Endodermal cell (in vitro differentiated cells): Measurements from ENCODE around the gene SIN3B. TPM values are rescaled to one million over a fixed set of nuclear protein-coding genes. Genes with fewer than 3 reads are reported as not detected.

Experiments used
- DNase-seq: peaks from one replicate; pipeline ENCODE4 v3.0.0-alpha.2; 2017
- H3K27ac ChIP-seq: 2 replicates; pipeline ENCODE4 v1.5.1; 2013; ENCODE audit warnings: mild to moderate bottlenecking, low read depth, low read length, moderate library complexity
- H3K27me3 ChIP-seq: 2 replicates; pipeline ENCODE4 v1.6.1; 2013; ENCODE audit warnings: mild to moderate bottlenecking, low read length, moderate library complexity; ENCODE audit not compliant: insufficient read depth, control insufficient read depth, poor library complexity, severe bottlenecking
- H3K36me3 ChIP-seq: 2 replicates; pipeline ENCODE4 v1.7.0; 2013; ENCODE audit warnings: mild to moderate bottlenecking, low read length, moderate library complexity; ENCODE audit not compliant: control insufficient read depth, insufficient read depth
- H3K4me1 ChIP-seq: one replicate; pipeline ENCODE4 v1.7.0; 2013; ENCODE audit warnings: low read length; ENCODE audit not compliant: control insufficient read depth, insufficient read depth
- H3K4me3 ChIP-seq: 2 replicates; pipeline ENCODE4 v1.5.1; 2013; ENCODE audit warnings: mild to moderate bottlenecking, low read length, moderate library complexity
- H3K9ac ChIP-seq: 2 replicates; pipeline ENCODE4 v1.6.1; 2013; ENCODE audit warnings: mild to moderate bottlenecking, low read length, moderate library complexity; ENCODE audit not compliant: poor library complexity, severe bottlenecking; ENCODE audit errors: extremely low read depth
- H3K9me3 ChIP-seq: 2 replicates; pipeline ENCODE4 v1.6.1; 2013; ENCODE audit warnings: mild to moderate bottlenecking, low read length, moderate library complexity; ENCODE audit not compliant: control insufficient read depth
- H3K27ac Mint-ChIP-seq: 2 replicates; pipeline ENCODE4 v1.8.0; 2020; ENCODE audit warnings: mixed read lengths
- H3K27me3 Mint-ChIP-seq: 2 replicates; pipeline ENCODE4 v1.8.0; 2021; ENCODE audit warnings: mild to moderate bottlenecking, mixed read lengths; ENCODE audit not compliant: insufficient read depth
- H3K36me3 Mint-ChIP-seq: 2 replicates; pipeline ENCODE4 v1.8.0; 2020; ENCODE audit warnings: low read depth, mixed read lengths
- H3K4me1 Mint-ChIP-seq: 2 replicates; pipeline ENCODE4 v1.8.0; 2020; ENCODE audit warnings: mixed read lengths
- H3K4me3 Mint-ChIP-seq: 2 replicates; pipeline ENCODE4 v1.8.0; 2020; ENCODE audit warnings: mild to moderate bottlenecking, moderate library complexity, mixed read lengths
- H3K9me3 Mint-ChIP-seq: 2 replicates; pipeline ENCODE4 v1.8.0; 2020; ENCODE audit warnings: mild to moderate bottlenecking, mixed read lengths
- WGBS, 2 experiments: methylation state at CpG; one replicate each; pipeline versions ENCODE4 v1.1.5 to v1.1.7; 2013; ENCODE audit warnings: missing lambda C conversion rate in 2 of 2, mixed read lengths in 1 of 2; ENCODE audit not compliant: insufficient coverage in 1 of 2, insufficient read length in 1 of 2; 5-methylcytosine and 5-hydroxymethylcytosine counted together
- total RNA-seq, 2 donors: library from RNA; stranded (reverse); fragmentation: NEBNext Ultra II Directional in 1 of 2; extraction: Animal tissue kit (Norgen Biotek cat#: 25700) in 1 of 2; gene quantifications; 2 replicates in 1 of 2; 3 replicates in 1 of 2; pipeline ENCODE4 v1.2.1, GENCODE V29; 2021
- TF ChIP-seq, protein P1 (sequence below): fragments of 200-600 bp; sonication (generic); conservative IDR thresholded peaks from 2 replicates; pipeline ENCODE4 v1.5.0; 2021; ENCODE audit warnings: antibody characterized with exemption, mild to moderate bottlenecking

SIN3B gene
- total RNA-seq, 2 donors from 2014 or later, result 68.0 to 78.4 TPM

DNA sequence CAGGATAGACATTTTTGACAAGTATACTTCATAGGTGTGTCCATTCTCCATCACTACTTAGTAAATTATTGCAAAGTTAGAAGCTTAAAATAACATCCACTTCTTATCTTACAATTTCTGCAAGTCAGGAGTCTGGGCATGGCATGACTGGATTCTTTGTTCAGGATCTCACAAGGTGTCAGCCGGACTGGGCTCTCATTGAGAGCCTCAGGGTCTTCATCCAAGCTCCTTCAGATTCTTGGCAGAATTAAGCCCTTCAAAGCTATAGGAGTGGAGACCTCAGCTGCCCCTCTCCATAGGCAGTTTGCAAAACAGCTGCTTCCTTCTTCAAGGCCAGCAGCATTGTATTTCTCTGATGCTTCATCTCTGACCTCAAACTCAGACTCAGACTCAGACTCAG, 9.1 kb upstream of the SIN3B start:
- Mint-ChIP-seq H3K9me3 (no peaks in the 10 kb centered on the region), H3K36me3 (no peaks in the 10 kb centered on the region), H3K27me3 (peaks cover under 1% of the 10 kb centered on the region), H3K4me3 (no peak overlapping the region), H3K27ac (no peak overlapping the region), H3K4me1 (peaks cover 7% of the 10 kb centered on the region)
- H3K36me3 ChIP-seq, result no peaks in the 10 kb centered on the region
- WGBS, 2 experiments, result 91 to 100% methylated on average over 1 of the region's 1 CpG
- H3K4me1 ChIP-seq, result no peaks in the 10 kb centered on the region
- TF ChIP-seq, protein P1, sequence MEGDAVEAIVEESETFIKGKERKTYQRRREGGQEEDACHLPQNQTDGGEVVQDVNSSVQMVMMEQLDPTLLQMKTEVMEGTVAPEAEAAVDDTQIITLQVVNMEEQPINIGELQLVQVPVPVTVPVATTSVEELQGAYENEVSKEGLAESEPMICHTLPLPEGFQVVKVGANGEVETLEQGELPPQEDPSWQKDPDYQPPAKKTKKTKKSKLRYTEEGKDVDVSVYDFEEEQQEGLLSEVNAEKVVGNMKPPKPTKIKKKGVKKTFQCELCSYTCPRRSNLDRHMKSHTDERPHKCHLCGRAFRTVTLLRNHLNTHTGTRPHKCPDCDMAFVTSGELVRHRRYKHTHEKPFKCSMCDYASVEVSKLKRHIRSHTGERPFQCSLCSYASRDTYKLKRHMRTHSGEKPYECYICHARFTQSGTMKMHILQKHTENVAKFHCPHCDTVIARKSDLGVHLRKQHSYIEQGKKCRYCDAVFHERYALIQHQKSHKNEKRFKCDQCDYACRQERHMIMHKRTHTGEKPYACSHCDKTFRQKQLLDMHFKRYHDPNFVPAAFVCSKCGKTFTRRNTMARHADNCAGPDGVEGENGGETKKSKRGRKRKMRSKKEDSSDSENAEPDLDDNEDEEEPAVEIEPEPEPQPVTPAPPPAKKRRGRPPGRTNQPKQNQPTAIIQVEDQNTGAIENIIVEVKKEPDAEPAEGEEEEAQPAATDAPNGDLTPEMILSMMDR, result no peak
- no peak overlapping the region for H3K9ac ChIP-seq
- H3K9me3 ChIP-seq, result no peaks in the 10 kb centered on the region
- DNase-seq, result no peak
- H3K27ac ChIP-seq, result no peak overlapping the region
- H3K4me3 ChIP-seq, result no peak overlapping the region
- no peaks in the 10 kb centered on the region for H3K27me3 ChIP-seq

DNA sequence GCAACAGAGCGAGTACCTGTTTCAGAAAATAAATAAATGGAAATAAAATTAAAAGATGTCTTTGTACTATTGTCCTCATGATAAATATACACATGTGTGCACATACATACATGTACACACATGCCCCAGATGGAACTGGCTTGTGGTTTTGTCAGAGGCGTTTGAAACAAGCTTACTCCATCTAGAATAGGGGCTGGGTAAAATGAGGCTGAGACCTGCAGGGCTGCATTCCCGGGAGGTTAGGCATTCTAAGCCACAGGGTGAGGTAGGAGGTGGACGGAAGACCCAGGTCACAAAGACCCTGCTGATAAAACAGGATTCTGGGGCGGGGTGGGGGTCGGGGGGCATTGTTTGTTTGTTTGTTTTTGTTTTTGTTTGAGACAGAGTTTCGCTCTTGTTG, 8.1 kb upstream of the SIN3B start:
- 84 to 97% methylated on average over 5 to 7 of the region's 7 CpGs for WGBS, 2 experiments
- Mint-ChIP-seq H3K9me3 (no peaks in the 10 kb centered on the region), H3K4me1 (peaks cover 13% of the 10 kb centered on the region), H3K27ac (peak overlapping the region; percentile 74), H3K27me3 (peaks cover 4% of the 10 kb centered on the region), H3K4me3 (no peak overlapping the region), H3K36me3 (no peaks in the 10 kb centered on the region)
- DNase-seq, result no peak
- Histone ChIP-seq H3K36me3 (no peaks in the 10 kb centered on the region), H3K27ac (no peak overlapping the region), H3K9me3 (no peaks in the 10 kb centered on the region), H3K27me3 (no peaks in the 10 kb centered on the region), H3K9ac (no peak overlapping the region), H3K4me1 (no peaks in the 10 kb centered on the region), H3K4me3 (no peak overlapping the region)
- TF ChIP-seq, protein P1, result no peak

DNA sequence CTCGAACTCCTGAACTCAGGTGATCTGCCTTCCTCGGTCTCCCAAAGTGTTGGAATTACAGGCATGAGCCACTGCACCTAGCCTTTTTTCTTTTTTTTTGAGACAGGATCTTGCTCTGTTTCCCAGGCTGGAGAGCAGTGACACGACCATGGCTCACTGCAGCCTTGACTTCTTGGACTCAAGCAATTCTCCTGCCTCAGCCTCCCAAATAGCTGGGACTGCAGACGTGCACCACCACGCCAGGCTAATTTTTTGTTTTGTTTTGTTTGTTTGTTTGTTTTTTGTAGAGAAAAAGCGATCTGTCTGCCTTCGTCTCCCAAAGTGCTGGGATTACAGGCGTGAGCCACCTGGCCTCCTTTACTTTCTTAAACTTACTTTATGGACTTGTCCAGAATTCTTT, 6.5 kb upstream of the SIN3B start:
- DNase-seq, result no peak
- Mint-ChIP-seq H3K4me1 (peaks cover 13% of the 10 kb centered on the region), H3K9me3 (no peaks in the 10 kb centered on the region), H3K4me3 (no peak overlapping the region), H3K36me3 (no peaks in the 10 kb centered on the region), H3K27ac (peak overlapping the region; percentile 94), H3K27me3 (peaks cover 5% of the 10 kb centered on the region)
- no peaks in the 10 kb centered on the region for H3K9me3 ChIP-seq
- H3K27ac ChIP-seq, result no peak overlapping the region
- 92 to 98% methylated on average over 4 to 7 of the region's 8 CpGs for WGBS, 2 experiments
- no peak overlapping the region for H3K9ac ChIP-seq
- H3K27me3 ChIP-seq, result no peaks in the 10 kb centered on the region
- H3K4me1 ChIP-seq, result no peaks in the 10 kb centered on the region
- TF ChIP-seq, protein P1, result no peak
- H3K4me3 ChIP-seq, result no peak overlapping the region
- H3K36me3 ChIP-seq, result no peaks in the 10 kb centered on the region
